ENCODE data around the gene FGD5.

Gene FGD5

GRCh38 chr3:14844386-14845170 is 25.8 kb downstream of the FGD5 start:
- TF ChIP-seq CTCF (IDR thresholded peaks at IDR 0.05; ENCODE audit: insufficient read depth, low read length, poor library complexity, severe bottlenecking), result no peak
- no peaks in the 10 kb centered on the region for H3K36me3 ChIP-seq (ENCODE audit: control insufficient read depth, insufficient read depth, low read length)
- no peak for DNase-seq (ENCODE audit: extremely low read depth, insufficient read length)
- H3K27me3 ChIP-seq (replicated peaks; ENCODE audit: control insufficient read depth, insufficient read depth, low read length), result peaks cover 4% of the 10 kb centered on the region
- H3K4me3 ChIP-seq (replicated peaks; ENCODE audit: low read depth, low read length), result no peak overlapping the region

- Histone ChIP-seq H3K27me3 (replicated peaks; ENCODE audit: control insufficient read depth, insufficient read depth, low read length) (peaks cover 4% of the 10 kb centered on the region), H3K4me3 (replicated peaks; ENCODE audit: low read depth, low read length) (no peak overlapping the region), H3K36me3 (ENCODE audit: control insufficient read depth, insufficient read depth, low read length) (no peaks in the 10 kb centered on the region)
- no peak for TF ChIP-seq CTCF (IDR thresholded peaks at IDR 0.05; ENCODE audit: insufficient read depth, low read length, poor library complexity, severe bottlenecking)
- DNase-seq (ENCODE audit: extremely low read depth, insufficient read length), result no peak
Observed at GRCh38 chr3:14845180-14845579, 26.4 kb downstream of the FGD5 start.

GRCh38 chr3:14845826-14846225 is 27.1 kb downstream of the FGD5 start:
- Histone ChIP-seq H3K27me3 (replicated peaks; ENCODE audit: control insufficient read depth, insufficient read depth, low read length) (peaks cover 4% of the 10 kb centered on the region), H3K4me3 (replicated peaks; ENCODE audit: low read depth, low read length) (no peak overlapping the region), H3K36me3 (ENCODE audit: control insufficient read depth, insufficient read depth, low read length) (no peaks in the 10 kb centered on the region)
- no peak for DNase-seq (ENCODE audit: extremely low read depth, insufficient read length)
- TF ChIP-seq CTCF (IDR thresholded peaks at IDR 0.05; ENCODE audit: insufficient read depth, low read length, poor library complexity, severe bottlenecking), result no peak

- Histone ChIP-seq H3K36me3 (ENCODE audit: control insufficient read depth, insufficient read depth, low read length) (no peaks in the 10 kb centered on the region), H3K4me3 (replicated peaks; ENCODE audit: low read depth, low read length) (no peak overlapping the region), H3K27me3 (replicated peaks; ENCODE audit: control insufficient read depth, insufficient read depth, low read length) (peaks cover 4% of the 10 kb centered on the region)
- TF ChIP-seq CTCF (IDR thresholded peaks at IDR 0.05; ENCODE audit: insufficient read depth, low read length, poor library complexity, severe bottlenecking), result no peak
- DNase-seq (ENCODE audit: extremely low read depth, insufficient read length), result no peak
Observed at GRCh38 chr3:14846226-14846880, 27.6 kb downstream of the FGD5 start.

- H3K36me3 ChIP-seq (ENCODE audit: control insufficient read depth, insufficient read depth, low read length), result no peaks in the 10 kb centered on the region
- H3K4me3 ChIP-seq (replicated peaks; ENCODE audit: low read depth, low read length), result no peak overlapping the region
- TF ChIP-seq CTCF (IDR thresholded peaks at IDR 0.05; ENCODE audit: insufficient read depth, low read length, poor library complexity, severe bottlenecking), result no peak
- peak; percentile 26 for DNase-seq (ENCODE audit: extremely low read depth, insufficient read length)
- peaks cover 4% of the 10 kb centered on the region for H3K27me3 ChIP-seq (replicated peaks; ENCODE audit: control insufficient read depth, insufficient read depth, low read length)
Observed at GRCh38 chr3:14847613-14848541, 29.1 kb downstream of the FGD5 start.

All from GM06990 (cell line).